NCI-H1092 treated with DMSO at 0.1 percent for 48 hours (cell line): ENCODE measurements around the gene EIF4B.
A peak's percentile ranks its signal among the peaks of the same experiment; 100 is the strongest.
"Not testable (repeated sequence)": the region's sequence is repeated elsewhere in the genome, so short reads cannot be mapped to it uniquely, and the experiment has no call there.

ENCODE experiments used
- DNase-seq: peaks from one replicate; lab custom pipeline; 2025; lab: John Stamatoyannopoulos, UW

Gene EIF4B, protein sequence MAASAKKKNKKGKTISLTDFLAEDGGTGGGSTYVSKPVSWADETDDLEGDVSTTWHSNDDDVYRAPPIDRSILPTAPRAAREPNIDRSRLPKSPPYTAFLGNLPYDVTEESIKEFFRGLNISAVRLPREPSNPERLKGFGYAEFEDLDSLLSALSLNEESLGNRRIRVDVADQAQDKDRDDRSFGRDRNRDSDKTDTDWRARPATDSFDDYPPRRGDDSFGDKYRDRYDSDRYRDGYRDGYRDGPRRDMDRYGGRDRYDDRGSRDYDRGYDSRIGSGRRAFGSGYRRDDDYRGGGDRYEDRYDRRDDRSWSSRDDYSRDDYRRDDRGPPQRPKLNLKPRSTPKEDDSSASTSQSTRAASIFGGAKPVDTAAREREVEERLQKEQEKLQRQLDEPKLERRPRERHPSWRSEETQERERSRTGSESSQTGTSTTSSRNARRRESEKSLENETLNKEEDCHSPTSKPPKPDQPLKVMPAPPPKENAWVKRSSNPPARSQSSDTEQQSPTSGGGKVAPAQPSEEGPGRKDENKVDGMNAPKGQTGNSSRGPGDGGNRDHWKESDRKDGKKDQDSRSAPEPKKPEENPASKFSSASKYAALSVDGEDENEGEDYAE

DNA sequence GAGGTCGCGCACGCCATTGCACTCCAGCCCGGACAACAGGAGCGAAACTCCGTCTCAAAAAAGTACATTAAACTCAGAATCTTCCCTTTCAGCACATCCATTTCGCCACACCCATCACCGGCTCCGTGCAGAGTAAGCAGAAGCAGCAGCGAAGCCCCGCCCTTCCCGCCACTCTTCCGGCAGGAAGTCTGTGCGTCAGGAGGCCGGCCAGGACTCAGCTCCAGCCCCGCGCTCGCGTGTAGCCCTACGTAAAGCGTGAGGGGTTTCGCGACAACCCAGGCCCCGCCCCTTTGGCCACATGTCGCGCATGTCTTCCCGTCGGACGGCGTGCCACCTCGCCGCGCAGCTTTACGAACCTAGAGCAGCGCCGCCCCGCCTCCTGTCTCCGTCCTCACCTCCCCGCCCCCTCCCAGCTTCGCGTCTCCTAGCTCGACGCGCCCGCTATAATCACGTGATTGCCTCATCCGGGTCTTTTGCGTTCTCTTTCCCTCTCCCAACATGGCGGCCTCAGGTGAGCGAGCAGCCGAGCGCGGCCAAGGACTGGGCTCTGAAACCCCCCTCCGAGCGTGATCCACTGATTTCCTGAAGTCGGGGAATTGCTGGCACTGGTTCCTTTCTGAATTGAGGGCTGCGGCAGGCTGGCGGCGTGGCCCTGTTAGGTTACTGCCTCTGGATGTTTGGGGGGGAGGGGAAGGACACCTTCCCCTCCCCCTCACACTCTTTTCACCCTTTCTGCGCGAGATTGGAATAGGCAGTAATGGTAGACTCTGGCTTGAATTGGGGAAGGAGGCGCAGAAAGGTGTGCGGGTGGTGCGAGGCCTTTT is at the start of gene EIF4B:
TSS of gene EIF4B (plus strand) at position 471 of the 824 bp plus-strand sequence. CDS start at position 499, 28 bp downstream.
- DNase-seq, result peak; percentile 98

DNA sequence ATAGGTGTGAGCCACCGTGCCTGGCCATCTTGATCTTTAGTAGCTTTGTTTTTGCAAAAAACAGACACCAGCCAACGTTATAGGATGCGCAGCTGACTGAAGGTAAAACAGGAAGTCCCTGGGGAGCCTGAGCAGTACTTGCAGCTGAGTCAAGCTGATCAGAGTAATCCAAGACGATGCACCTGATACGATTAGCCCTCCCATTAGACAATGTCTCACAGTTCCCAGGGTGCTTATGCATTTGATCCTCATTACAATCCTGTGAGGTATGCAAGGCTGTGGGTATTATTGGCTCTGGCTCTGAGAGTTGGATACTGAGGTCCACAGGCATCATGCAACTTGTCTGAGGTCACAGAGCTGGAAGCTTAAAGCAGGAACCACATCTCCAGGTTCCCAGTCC is 49.3 kb upstream of the EIF4B start:
- DNase-seq, result peak; percentile 17

DNA sequence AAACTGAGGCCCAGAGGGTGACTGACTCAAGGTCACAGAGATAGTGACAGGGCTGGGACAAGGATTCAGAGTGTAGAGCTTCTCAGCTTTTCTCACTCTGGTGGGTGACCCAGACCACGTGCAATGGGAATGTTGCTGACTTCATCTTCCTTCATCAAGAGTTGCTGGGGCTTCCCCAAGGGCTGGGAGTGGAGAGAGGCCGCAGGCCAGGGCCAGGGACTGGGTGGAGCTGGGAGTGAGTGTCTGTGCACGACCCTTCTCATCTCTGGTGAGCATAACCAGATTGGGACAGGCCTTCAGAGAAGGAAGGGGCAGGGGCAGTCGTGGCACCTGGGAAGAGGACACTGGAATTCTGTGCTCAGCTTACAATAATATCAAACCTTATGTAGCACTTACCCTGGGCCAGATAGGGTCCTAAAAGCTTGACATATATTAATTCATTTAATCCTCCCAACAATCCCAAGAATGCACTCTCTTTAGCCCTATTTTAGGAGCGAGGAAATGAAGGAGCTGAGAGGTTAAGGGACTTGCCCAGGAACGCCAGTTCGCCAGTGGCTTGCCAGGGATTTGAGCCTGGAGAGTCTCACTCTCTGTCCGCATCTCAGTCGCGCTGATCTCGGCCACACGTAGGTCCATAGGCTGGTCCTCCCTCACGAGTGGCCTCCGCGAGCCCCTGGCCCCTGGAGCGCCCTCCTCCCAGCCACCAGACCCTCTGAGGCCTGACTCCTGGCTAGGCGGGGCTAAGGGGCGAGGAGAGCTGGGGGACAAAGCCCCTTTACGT is 41.5 kb upstream of the EIF4B start:
- no peak for DNase-seq

DNA sequence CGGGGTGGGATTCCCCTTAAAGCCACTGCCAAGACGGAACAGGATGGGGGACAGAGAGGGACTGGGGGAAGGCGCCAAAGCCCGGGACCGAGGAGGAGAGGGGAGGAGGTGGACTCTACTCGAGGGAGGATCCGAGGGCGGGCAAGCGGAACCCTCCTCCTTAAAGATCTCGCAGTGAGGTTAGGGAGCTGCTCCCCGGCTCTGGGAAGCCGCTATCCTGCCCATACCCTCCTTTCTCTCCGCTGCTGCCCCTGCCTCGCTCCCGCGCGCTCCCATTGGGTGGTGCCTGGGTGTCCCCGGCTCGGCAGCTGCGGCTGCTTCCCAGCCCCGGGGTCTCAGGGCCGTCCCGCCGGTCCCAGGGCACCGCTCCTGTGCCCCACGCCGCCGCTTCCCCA is 40.9 kb upstream of the EIF4B start:
- no peak for DNase-seq

GRCh38 chr12:52969166-52969795 is 37.0 kb upstream of the EIF4B start:
- no peak for DNase-seq

GRCh38 chr12:52969828-52970569 is 36.3 kb upstream of the EIF4B start:
- DNase-seq, result no peak

DNA sequence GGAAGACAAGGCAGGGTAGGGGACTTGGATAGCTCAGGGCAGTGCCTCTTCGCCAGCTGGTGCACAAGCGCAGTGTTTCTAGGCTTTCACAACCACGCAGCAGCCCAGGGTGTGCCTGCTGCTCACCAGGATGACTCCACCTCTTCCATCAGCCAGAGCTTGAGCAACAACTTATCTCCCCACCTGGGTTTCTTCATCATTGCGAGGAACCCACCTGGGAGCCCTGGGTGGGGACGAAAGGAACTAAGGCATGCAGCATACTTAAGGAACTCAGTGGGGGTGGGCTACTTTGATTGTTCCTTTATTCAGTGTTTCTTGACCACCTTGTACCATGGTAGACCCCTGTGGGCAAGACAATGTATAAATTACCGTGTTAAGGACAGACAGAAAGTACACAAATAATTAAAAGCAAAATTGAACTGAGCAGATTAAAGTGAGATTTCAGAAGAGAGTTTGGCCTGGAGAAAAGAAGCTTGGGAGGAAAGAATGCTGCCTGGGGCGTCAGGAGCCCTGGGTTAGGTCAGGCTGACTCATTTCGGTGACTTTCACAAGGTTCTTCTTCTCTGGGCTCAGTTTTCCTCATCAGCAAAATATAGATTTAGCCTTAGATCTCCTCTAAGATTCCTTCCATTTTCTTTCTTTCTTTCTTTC is 34.5 kb upstream of the EIF4B start:
- DNase-seq, result no peak

DNA sequence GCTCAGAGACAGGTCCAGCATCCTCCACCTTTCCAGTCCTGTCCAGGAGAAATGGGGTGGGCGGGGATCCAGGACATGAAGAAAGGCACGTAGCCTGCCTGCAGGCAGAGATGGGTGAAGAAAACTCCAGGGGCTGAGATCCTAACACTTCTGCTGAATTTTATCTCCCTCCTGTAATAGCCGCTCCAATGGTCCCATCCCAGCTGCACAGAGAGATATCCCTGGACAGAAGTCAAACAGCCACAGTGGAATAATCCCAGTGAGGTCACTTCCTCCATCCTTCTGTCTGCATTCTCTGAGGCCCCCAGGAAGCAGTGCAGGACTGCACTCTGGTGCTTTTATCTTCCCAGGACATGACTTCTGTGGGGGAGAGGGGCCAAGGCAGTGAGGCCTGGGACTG is 31.1 kb upstream of the EIF4B start:
- no peak for DNase-seq

GRCh38 chr12:52975820-52976573 is 30.3 kb upstream of the EIF4B start:
- peak; percentile 11 for DNase-seq

GRCh38 chr12:52976574-52977071 is 29.6 kb upstream of the EIF4B start:
- no peak for DNase-seq

DNA sequence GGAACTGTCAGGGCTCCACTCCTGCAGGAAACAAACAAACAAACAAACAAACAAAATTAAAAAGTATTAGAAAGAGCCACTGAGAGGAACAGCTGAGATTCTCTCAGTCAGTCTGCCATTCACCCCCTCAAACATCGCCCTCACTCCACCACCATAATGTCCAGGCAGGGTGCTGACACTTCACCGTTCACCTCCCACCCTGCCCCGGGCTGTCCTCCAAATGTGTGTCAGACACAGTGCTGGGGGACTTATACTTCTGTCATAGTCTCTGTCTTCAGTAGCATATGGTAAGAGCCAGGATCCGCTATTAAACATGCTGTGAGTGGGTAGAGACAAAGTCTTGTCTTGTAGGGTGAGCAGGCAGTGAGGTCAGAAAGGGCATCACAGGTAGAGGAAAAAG is 29.1 kb upstream of the EIF4B start:
- DNase-seq, result no peak

DNA sequence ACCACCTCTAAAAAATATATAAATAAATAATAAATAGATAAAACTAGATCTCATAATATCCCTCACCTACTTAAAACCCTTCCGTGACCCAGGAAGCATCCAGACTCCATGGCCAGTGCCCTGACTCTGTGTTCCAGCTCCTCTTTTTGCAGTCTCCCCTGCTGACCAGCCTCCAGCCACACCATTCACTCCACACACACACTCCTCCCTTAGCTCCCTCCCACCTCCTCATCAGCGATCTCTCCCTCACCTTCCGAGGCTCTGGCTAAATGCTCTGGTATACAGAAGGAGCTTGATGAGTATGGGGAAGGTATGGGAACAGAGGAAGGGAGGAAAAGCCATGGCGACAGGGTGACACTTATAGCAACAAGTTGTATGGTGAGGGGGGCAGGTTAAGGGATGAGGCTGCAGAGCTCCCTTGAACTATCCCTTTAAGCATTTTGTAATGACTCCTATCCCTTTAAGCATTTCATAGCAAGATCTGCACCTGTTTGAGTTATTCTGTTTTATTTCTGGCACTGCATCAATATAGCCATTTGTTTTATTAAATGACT is 26.1 kb upstream of the EIF4B start:
- DNase-seq, result no peak

DNA sequence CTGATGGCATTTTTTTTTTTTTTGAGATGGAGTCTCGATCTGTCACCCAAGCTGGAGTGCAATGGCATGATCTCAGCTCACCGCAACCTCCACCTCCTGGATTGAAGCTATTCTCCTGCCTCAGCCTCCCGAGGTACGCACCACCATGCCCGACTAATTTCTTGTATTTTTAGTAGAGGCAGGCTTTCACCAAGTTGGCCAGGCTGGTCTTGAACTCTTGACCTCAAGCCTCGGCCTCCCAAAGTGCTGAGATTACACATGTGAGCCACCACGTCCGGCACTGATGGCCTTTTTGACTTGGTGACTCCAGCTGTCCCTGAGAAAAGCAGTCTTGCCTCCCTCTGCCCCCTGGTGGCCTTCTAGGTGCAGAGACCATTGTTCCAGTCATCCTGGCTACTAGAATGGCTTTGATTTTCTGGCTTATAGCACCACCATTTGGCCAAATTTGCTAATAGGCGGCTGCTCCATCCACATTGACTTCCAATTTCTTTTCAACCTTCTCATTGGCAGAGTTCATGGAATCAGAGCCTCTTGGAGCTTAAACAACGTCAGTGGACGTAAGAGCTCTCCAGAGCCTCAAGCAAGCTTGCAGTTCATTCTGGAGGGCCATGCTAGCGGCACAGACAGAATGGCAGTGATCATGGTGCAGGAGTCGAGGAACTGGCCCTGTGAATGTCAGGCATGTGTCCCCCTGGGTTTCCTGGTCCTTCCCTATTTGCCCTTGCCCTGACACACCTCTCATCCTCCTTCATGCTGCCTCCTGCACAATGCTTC is 25.4 kb upstream of the EIF4B start:
- peak; percentile 91 for DNase-seq

GRCh38 chr12:52984136-52984535 is 22.1 kb upstream of the EIF4B start:
- no peak for DNase-seq

- DNase-seq, result no peak
These were observed 17.4 kb upstream of the EIF4B start for GRCh38 chr12:52988898-52989297.

DNA sequence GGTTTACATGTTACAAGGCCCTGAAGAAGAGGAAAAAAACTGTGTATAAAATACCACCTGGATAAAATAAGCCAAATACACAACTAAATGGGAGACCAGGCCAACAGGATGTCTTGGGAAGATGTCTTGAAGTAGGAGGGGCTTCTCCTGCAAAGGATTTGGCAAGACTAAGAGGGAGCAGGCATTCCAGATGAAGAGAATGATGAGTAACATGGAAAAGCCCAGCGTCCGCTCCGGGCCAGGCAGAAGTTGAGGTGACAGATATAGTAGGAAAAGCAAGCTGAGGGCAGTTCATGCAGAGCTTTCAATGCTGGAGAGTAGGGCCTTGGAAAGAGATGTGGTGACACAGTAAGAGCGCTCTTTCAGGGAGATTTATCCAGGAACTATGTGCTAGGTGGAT is 16.1 kb upstream of the EIF4B start:
- no peak for DNase-seq

- DNase-seq, result not testable (repeated sequence)
These were observed 14.0 kb upstream of the EIF4B start for GRCh38 chr12:52992240-52992639.
